K562 (cell line): ENCODE results near the gene MEOX2. TPM values are rescaled to one million over a fixed set of nuclear protein-coding genes. Genes with fewer than 3 reads are reported as not detected.

Experiments
- ATAC-seq: fragments of 200-7000 bp; cut with Tn5 transposase; 3 replicates; pipeline ENCODE4 v1.9.1; 2020; ENCODE audit warnings: moderate library complexity
- BruUV-seq: library from RNA; stranded (reverse); fragments of 400-500 nt; replicated peaks from 2 replicates; lab custom pipeline; 2021; lab: Mats Ljungman, UMichigan
- CTCF ChIA-PET: fragments of 300-600 bp; formaldehyde crosslinking; extraction: SDS; loops from one replicate; lab custom pipeline; 2021; ENCODE audit warnings: low intra/inter-chr PET ratio; lab: Yijun Ruan, JAX
- POLR2A ChIA-PET: fragments of 300-600, 350-650 bp; sonication (Branson Sonifier 250); formaldehyde crosslinking; extraction: SDS; loops from one replicate; lab custom pipeline; 2021; ENCODE audit warnings: antibody characterized with exemption, inconsistent platforms; lab: Yijun Ruan, JAX
- DNase-seq, 4 experiments: peaks; one replicate each; pipeline versions ENCODE4 v3.0.0 to v3.0.0-alpha.2; 2011 to 2018; ENCODE audit warnings: low spot score in 3 of 4, mixed read lengths in 3 of 4; ENCODE audit errors: extremely low read depth in 1 of 4
- FAIRE-seq: peaks from 2 replicates; lab custom pipeline; 2011; peaks lifted over from hg19 to GRCh38; lab: Jason Lieb, UNC
- H2AFZ ChIP-seq: 2 replicates; pipeline ENCODE4 v1.6.0; 2011; ENCODE audit warnings: low read depth, low read length, control low read depth, inconsistent platforms
- H3K27ac ChIP-seq: fragments of 200-600 bp; 3 replicates; pipeline ENCODE4 v1.8.0; 2011; ENCODE audit warnings: low read depth, mild to moderate bottlenecking, control low read depth, inconsistent platforms, low read length, moderate library complexity, mixed read lengths; ENCODE audit errors: extremely low read depth
- H3K27me3 ChIP-seq, 2 experiments: fragments of 300-600 bp in 1 of 2; 2 replicates in 1 of 2; 3 replicates in 1 of 2; pipeline versions ENCODE4 v1.6.0 to v1.8.0; 2011; ENCODE audit warnings: inconsistent platforms in 2 of 2, low read length in 2 of 2, mild to moderate bottlenecking in 1 of 2, mixed read lengths in 1 of 2, moderate library complexity in 1 of 2; ENCODE audit not compliant: control insufficient read depth in 2 of 2, insufficient read depth in 2 of 2
- H3K36me3 ChIP-seq: fragments of 300-600 bp; 3 replicates; pipeline ENCODE4 v1.8.0; 2011; ENCODE audit warnings: mild to moderate bottlenecking, low read length, inconsistent platforms; ENCODE audit not compliant: control insufficient read depth, insufficient read depth
- H3K4me1 ChIP-seq, 2 experiments: fragments of 200-600 bp in 1 of 2; replicated peaks in 1 of 2; 2 replicates in 1 of 2; 3 replicates in 1 of 2; pipeline versions ENCODE4 v1.5.1 to v1.8.0; 2011; ENCODE audit warnings: inconsistent platforms in 2 of 2, low read length in 2 of 2, mild to moderate bottlenecking in 1 of 2, mixed read lengths in 1 of 2, moderate library complexity in 1 of 2; ENCODE audit not compliant: control insufficient read depth in 2 of 2, insufficient read depth in 2 of 2
- H3K4me2 ChIP-seq: 2 replicates; pipeline ENCODE4 v1.6.1; 2011; ENCODE audit warnings: low read length, control low read depth, inconsistent platforms, mixed read lengths; ENCODE audit not compliant: insufficient read depth
- H3K4me3 ChIP-seq: fragments of 200-600 bp; sonication (generic), shearing (Covaris generic); 2 replicates; pipeline ENCODE4 v1.5.1; 2016; ENCODE audit warnings: control low read depth, inconsistent platforms
- H3K79me2 ChIP-seq: fragments of 200-600 bp; 3 replicates; pipeline ENCODE4 v1.8.0; 2011; ENCODE audit warnings: low read length, inconsistent platforms; ENCODE audit not compliant: control insufficient read depth, insufficient read depth
- H3K9ac ChIP-seq, 2 experiments: 2 replicates each; pipeline versions ENCODE4 v1.6.0 to v1.6.1; 2011; ENCODE audit warnings: low read depth in 2 of 2, low read length in 2 of 2, control low read depth in 1 of 2, inconsistent platforms in 1 of 2, mild to moderate bottlenecking in 1 of 2, mixed read lengths in 1 of 2; ENCODE audit not compliant: insufficient read depth in 1 of 2
- H3K9me1 ChIP-seq: one replicate; pipeline ENCODE4 v1.6.0; 2011; ENCODE audit warnings: inconsistent platforms, mild to moderate bottlenecking, low read length, moderate library complexity; ENCODE audit not compliant: control insufficient read depth, insufficient read depth
- H3K9me3 ChIP-seq: replicated peaks from 2 replicates; pipeline ENCODE4 v1.5.1; 2011; ENCODE audit warnings: low read depth, low read length, inconsistent platforms; ENCODE audit not compliant: control insufficient read depth, insufficient read depth
- H4K20me1 ChIP-seq: replicated peaks from 2 replicates; pipeline ENCODE4 v1.6.1; 2011; ENCODE audit warnings: low read length, inconsistent platforms, mixed read lengths; ENCODE audit not compliant: control insufficient read depth, insufficient read depth
- BMI1 ChIP-seq: fragments of 150-350 bp; IDR thresholded peaks from 2 replicates; pipeline ENCODE4 v1.6.1; 2014; ENCODE audit warnings: low read length
- NFE2 ChIP-seq: IDR thresholded peaks from 2 replicates; pipeline ENCODE4 v1.6.1; 2014; ENCODE audit warnings: antibody characterized with exemption, low read depth
- PHB ChIP-seq: fragments of 250-450 bp; sonication (Bioruptor Pico); IDR thresholded peaks from 2 replicates; pipeline ENCODE4 v1.5.0; 2021
- POLR2H ChIP-seq: IDR thresholded peaks from 2 replicates; pipeline ENCODE4 v1.6.1; 2016; ENCODE audit warnings: missing genetic modification characterization, low read depth, mild to moderate bottlenecking, control low read depth, missing compliant biosample characterization, moderate library complexity
- XRCC5 ChIP-seq: fragments of 200-400 bp; formaldehyde crosslinking; IDR thresholded peaks from 2 replicates; pipeline ENCODE4 v1.6.1; 2017; ENCODE audit warnings: low read depth, mild to moderate bottlenecking, low read length
- ZKSCAN8 ChIP-seq: fragments of 200-800 bp; sonication (Bioruptor generic); IDR thresholded peaks from 2 replicates; pipeline ENCODE4 v1.6.1; 2016; ENCODE audit warnings: missing genetic modification characterization, missing compliant biosample characterization
- ZNF639 ChIP-seq, 2 experiments: fragments of 200-800 bp in 1 of 2; sonication (Bioruptor generic) in 1 of 2; sonication (generic) in 1 of 2; formaldehyde crosslinking in 1 of 2; IDR thresholded peaks in 1 of 2; conservative IDR thresholded peaks in 1 of 2; 2 replicates each; pipeline versions ENCODE4 v1.5.0 to v1.6.1; 2016 to 2020; ENCODE audit warnings: missing compliant biosample characterization in 1 of 2, missing genetic modification characterization in 1 of 2, missing genetic modification reagents in 1 of 2
- WGBS: fragments of 100-300 bp; shearing (Covaris generic); methylation state at CpG from one replicate; pipeline ENCODE4 v1.1.6; 2016; ENCODE audit warnings: low coverage, mixed read lengths; ENCODE audit not compliant: insufficient coverage; ENCODE audit errors: missing lambda C conversion rate; 5-methylcytosine and 5-hydroxymethylcytosine counted together
- in situ Hi-C: fragments of 300-500 bp; cut with MboI; formaldehyde crosslinking; loops from 4 replicates; pipeline ENCODE4 v1.15.0; 2018; ENCODE audit warnings: inconsistent platforms, mixed read lengths
- intact Hi-C: fragments of 100-400 bp; cut with micrococcal nuclease; formaldehyde crosslinking; loops from 2 replicates; pipeline ENCODE4 v1.14.2; 2022
- polyA plus RNA-seq, 8 experiments: library from polyadenylated mRNA; depleted of rRNA in 4 of 8; stranded (reverse) in 5 of 8; unstranded in 3 of 8; fragments of >200 nt; fragmentation: Nextera tagmentation in 2 of 8; fragmentation: Illumina TruSeq in 1 of 8; extraction: Ambion mirVana in 2 of 8; extraction: Trizol in 1 of 8; gene quantifications; 2 replicates each; pipeline versions ENCODE4 v1.2.1 to v1.2.3, GENCODE V29; 2011 to 2014; ENCODE audit warnings: inconsistent platforms in 1 of 8, missing spikeins in 1 of 8
- total RNA-seq, 7 experiments: library from RNA; depleted of rRNA in 6 of 7; stranded (reverse); fragments of >200 nt in 6 of 7; fragmentation: Illumina TruSeq in 2 of 7; extraction: Trizol in 2 of 7; gene quantifications; 2 replicates each; pipeline versions ENCODE4 v1.2.1 to v1.2.3, GENCODE V29; 2011 to 2021; ENCODE audit warnings: low replicate concordance in 1 of 7

MEOX2 gene
- total and polyA plus RNA-seq, 9 of the 15 experiments (the other 6 are each of a cell fraction or from before 2014, with no cell fraction given) = not detected

- TF ChIP-seq BMI1 = no peak
Measured at GRCh38 chr7:15674586-15674985, 11.9 kb downstream of the MEOX2 start (continued).

GRCh38 chr7:15669443-15670090, 16.9 kb downstream of the MEOX2 start:
- Histone ChIP-seq H3K36me3 (no peaks in the 10 kb centered on the region), H3K9me3 (no peaks in the 10 kb centered on the region), H3K27me3 (no peaks in the 10 kb centered on the region), H3K4me1 (no peaks in the 10 kb centered on the region), H2AFZ (no peak overlapping the region), H3K9me1 (no peaks in the 10 kb centered on the region), H3K4me3 (no peak overlapping the region), H3K79me2 (no peaks in the 10 kb centered on the region), H3K9ac (no peak overlapping the region), H3K4me2 (no peak overlapping the region), H3K27ac (no peak overlapping the region), H4K20me1 (no peaks in the 10 kb centered on the region)
- ATAC-seq (no peak), FAIRE-seq (no peak), DNase-seq (no peak)
- in situ Hi-C loops (no loop called here), intact Hi-C loops (no loop called here)
- WGBS = under 1% methylated on average over 10 of the region's 10 CpGs
- TF ChIP-seq POLR2H (tag) (no peak), XRCC5 (no peak), NFE2 (no peak), PHB (CRISPR knock-in tag) (no peak), ZKSCAN8 (CRISPR knock-in tag) (no peak), ZNF639 (CRISPR knock-in tag; conservative IDR thresholded peaks at IDR 0.05 in 1 of 2, IDR thresholded peaks at IDR 0.05 in 1 of 2) (no peak)
- CTCF ChIA-PET = no interaction called here
- POLR2A ChIA-PET = no interaction called here
- BruUV-seq = no TSS peak
